NK-92 (cell line): Measurements from ENCODE around the gene COA8.
"Not testable (repeated sequence)": the region's sequence is repeated elsewhere in the genome, so short reads cannot be mapped to it uniquely, and the experiment has no call there.

Source experiments
- DNase-seq: peaks from one replicate; lab custom pipeline; 2025; ENCODE audit not compliant: unreplicated experiment; lab: John Stamatoyannopoulos, UW

COA8 gene

DNA sequence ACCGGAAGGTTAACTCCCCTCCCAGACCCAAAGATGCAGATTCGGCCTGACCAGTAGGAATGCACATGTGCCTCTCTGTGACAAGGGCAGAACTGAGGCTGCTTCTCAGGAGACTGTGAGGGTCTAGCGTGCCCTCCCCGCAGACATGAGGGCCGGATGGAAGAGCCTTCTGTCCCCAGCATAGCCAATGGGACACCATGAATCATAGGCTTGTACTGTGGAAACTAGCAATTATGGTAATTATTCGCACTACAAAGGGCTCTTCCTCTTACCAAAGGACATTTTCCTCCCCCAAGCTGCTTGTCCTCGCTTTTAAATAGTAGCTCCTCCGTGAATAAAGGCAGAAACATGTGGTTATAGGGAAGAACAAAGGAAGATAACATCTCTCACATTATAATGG lies 6.2 kb downstream of the COA8 start:
- no peak for DNase-seq

DNA sequence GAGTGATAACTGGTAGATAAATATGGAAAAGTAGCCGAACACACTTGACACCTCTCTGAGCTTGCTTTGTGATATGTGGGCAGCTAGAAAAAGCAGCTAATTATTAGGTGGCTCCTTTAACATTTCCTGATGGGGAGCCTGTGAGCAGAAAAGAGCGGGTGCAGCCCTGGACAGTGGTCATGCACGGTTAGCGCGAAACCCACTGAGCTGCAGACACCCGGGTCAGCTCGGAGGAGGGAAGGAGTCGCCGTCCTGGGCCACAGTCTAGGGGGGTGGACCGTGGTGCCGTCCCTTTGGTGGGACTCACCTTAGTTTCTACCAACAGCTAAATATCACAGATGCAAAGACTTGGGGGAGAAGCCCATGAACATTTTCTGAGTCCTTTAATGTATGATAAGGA lies 6.6 kb downstream of the COA8 start:
- no peak for DNase-seq

DNA sequence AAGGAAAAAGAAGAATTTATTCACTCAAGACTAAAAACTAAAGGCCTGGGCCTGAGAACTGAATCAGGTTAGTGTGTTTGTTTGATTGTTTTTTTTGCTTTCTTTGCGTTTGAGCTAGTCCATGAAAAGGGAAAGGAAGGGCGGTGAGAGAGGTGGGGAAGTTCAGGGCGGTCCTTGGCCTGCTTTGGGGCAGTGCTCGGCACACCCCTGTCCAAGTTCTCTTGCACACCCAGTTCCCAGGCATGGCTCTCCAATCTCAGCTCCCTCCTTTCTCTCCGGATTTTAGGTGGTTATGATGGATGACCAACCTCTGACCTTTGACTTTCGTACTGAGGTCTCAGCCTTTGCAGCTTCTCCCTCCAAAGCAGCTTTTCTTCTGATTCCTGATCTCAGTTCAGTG lies 11.3 kb downstream of the COA8 start:
- no peak for DNase-seq

DNA sequence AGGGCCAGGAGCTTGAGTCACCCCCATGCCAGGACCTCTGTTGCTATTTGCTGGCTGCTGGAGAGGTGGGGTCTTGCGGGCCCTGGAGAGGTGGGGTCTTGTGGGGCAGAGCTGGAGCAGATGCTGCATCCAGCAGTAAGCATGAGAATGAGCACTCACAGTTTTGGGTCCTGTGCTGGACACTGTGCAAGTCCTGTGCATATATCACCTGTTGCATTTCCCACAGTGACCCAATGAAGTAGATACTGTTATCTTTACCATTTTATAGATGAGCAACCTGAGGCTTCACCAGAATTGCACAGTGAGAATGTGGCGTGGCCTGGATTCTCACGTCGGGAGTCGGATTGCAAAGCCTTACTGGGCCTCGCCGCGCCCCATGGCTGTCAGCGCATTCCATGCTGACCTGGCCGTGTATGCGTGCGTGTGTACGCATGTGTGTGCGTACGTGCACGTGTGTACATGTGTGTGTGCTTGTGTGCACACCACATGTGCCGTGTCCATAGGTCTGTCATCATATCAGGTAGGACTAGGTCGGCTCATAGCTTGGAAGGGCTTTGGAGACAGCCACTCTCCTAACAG lies 12.0 kb downstream of the COA8 start:
- no peak for DNase-seq

DNA sequence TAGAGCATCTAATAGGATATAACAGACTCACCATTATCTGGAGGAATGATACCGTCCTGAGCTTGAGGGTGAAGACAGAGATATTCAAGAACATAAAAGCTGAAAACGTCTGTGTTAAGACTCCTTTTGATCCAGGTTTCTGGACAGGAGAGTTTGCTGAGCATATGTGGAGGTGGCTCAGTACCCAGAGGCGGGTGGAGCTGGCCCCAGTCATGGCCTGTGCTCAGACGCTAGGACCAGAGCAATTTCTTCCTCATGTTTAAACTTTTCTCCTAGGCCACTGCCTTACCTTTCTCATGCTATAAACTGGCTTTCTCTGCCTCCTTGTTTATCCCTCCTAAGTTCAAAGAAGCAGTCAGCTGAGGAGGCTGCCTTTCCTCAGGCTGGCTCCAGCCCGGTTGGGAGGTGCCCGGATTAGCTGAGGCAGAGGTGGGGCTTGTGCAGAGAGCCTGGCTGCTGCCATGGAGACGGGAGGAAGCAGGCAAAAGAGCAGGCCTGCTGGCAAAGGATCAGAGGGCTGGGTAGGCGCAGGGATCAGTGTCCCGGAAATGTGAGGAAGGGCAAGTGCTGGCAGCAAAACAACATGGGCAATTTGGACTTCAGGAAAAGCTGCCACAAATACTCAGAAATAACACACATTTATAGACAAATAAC lies 13.7 kb downstream of the COA8 start:
- no peak for DNase-seq

DNA sequence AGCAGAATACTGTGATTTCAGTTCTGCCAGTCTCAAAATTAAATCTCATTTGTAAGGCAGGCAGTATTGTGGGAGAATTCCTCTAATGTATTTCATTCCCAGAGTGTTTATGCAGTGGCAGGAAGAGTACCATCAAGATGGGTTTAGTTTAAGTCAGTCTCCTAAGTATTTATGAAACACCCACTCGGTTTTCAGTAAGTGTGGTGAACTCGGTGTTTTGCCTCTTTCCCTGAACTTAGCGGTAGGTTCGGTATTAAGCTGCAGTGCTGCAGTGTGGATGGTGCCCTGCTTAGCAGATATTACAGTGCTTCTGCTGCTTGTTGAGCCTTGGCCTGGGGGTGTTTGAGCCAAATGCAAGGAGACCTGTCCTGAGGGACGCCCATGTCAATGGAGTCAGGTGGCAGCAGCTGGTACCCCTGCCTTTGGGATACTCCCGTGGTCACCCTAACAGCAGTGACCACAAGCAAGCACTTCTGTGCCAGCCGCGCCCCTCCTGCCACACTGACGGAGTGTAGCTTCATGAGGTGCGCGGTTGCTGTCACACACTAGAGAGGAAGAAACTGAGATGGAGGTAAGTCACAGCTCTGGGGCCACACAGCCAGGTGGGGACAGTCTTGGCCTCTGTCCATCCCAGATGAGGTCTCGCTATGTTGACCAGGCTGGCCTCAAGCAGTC lies 15.8 kb downstream of the COA8 start:
- no peak for DNase-seq

DNA sequence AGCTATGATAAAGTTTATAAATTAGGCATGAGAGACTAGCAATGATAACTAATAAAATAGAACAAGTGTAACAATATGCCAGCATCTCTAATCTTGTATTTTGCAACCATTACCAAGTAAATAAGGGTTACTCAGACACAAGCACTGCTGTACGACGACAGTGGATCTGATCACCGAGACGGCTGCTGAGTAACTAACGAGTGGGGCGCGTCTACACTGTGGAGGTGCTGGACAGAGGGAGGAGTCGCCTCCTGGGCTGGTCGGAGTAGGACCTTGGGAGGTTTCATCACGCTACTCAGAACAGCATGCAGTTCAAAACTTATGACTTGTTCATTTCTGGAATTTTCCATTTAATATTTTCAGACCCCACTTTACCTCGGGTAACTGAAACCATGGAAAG lies 18.4 kb downstream of the COA8 start:
- DNase-seq = no peak

DNA sequence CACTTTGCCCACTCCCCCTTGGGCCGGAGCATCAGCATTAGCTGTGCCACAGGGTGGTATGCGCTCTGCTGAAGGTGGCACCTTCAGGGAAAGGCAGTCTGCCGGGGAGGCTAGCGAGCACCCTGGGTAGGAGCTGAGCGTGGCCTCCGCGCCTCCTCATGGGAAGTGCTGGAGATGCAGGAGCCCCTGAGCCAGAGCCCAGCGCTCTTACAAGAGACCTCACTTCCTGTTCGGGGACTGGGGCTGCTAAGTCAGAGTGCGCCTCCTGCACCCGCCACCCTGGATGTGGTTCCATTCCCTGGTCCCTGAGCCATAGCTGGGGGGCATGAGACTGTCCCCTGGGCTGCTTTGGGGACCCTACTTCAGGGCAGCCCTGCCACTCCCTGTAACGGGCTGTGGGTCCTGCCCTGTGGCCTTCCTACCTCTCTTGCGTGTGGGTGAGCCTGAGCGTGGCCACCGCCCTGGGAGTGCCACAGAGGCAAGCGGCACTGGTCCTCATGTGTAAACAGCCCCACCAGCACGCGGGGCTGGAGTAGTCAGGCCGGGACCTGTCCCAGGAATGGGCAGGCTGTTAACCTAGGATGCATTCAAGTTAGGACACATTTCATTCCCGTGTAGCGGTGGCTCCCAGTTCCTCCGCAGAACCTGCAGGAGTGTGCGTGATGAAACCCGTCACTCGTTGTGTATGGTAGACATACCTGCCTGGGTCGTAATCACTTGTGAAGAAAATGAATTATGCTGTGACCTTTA lies 19.4 kb downstream of the COA8 start:
- DNase-seq = no peak

DNA sequence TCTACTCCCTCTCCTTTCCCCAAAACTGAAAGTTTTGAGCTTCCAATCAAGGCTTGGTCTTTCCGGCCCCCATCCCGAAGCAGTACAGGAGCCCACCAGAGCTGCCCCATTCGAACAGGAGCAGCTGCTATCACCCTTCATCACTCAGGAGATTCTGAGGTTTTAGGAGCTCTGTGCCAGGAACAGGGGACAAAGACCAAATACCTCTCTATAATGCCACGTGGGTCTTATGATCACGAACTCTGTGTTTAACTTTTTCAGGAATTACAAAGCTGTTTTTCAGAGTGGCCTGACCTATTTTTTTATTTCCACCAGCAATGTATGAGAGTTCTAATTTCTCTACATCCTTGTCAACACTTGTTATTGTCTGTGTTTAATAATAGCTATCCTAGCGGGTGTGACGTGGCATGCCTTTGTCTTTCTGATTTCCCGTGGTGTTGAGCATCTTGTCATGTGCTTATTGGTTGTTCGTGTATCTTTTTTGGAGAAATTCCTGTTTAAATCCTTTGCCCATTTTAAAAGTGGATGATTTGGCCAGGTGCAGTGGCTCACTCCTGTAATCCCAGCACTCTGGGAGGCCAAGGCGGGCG lies 21.7 kb downstream of the COA8 start:
- DNase-seq = no peak

DNA sequence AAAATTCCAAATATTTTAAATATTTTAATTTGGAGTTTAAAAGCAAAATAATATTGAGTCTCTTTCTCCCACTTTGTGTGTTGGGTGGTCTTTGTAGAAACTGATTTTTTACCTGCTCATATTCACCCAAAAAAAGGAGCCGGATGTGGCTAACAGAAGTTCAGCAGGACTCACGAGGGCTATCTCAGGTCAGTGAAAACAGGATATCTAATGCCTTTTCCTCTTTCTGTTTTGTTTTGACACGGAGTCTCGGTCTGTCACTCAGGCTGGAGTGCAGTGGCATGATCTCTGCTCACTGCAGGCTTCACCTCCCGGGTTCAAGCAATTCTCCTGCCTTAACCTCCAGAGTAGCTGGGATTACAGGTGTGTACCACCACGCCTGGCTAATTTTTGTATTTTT lies 30.8 kb downstream of the COA8 start:
- DNase-seq = no peak

DNA sequence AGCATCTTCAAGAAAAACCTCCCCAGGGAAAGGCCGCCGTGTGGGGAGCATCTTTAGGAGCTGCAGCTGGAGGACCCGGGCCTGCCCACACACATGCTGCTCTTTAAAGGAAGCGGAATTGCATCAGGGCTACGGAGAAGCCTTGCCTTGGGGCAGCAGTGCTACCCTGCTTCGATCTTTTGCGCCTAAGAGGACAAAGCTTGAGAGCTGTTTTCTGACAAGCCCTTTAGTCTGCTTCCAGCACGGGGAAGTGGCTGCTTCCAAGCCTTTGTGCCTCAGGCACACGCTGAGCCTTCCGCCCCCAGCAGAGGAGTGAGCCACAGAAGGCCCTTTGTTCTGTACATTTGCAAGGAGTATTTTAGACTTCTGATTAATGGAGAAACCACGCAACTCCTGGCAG lies 31.5 kb downstream of the COA8 start:
- no peak for DNase-seq

DNA sequence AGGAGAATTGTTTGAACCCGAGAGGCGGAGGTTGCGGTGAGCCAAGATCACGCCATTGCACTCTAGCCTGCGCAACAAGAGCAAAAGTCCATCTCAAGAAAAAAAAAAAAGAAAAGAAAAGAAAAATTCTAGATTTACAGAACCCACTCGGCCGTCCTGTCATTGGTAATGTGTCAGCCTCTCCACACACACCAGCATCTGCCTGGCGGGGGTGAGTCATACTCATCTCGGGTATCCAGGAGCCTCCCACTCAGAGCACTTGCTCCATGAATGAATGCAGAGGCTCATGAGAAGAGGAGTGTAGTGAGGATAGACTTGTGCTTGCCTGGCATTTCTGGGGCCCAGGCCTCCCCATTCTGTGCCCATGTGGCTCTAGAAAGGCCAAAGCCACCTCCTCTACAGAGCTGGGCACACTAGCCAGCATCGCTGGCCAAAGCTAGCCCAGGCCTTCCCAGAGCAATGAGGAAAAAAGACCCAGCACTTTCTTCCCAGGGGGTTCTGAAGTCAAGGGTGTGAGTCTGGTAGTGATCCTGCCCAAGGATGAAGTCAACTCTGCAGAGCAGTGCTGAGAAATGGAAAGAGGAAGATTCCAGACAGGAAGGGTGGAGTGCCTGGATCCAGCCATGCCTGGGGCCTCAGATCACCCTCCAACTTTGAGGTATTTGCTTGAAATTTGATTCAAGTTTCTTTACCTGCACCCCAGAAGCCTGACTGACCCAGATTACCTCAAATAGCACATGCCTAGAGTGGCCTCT lies 35.0 kb downstream of the COA8 start:
- no peak for DNase-seq

DNA sequence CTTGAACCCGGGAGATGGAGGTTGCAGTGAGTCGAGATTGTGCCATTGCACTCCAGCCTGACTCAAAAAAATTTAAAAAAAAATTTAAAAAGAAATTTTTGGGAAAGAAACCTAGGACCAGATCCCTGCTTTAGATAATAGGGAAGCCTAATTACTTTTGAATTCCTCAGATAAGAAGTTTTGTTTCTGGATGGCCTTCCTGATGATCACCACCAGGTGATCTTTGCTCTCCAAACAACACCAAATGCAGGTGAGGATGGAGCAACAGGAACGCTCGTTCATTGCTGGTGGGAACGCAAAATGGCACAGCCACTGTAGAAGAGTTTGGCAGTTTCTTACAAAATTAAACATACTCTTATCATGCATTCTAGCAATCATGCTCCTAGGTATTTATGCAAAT lies 37.7 kb downstream of the COA8 start:
- DNase-seq = no peak

DNA sequence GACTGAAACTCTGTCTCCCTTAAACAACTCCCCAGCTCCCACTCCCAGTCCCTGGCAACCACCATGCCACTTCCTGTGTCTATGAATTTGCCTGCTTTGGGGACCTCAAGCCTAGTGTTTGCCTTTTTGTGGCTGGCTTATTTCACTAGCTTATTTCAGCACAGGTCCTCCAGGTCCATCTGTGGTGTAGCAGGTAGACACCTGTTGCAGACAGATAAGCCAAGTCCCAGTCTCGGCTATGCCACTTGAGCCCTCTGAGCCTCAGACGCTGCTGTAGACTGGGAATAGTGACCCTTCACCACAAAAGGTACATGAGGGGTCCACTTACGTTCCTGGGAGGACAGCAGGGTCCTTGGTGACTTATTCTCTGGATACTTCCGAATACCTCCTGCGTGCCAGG lies 41.9 kb downstream of the COA8 start:
- no peak for DNase-seq

DNA sequence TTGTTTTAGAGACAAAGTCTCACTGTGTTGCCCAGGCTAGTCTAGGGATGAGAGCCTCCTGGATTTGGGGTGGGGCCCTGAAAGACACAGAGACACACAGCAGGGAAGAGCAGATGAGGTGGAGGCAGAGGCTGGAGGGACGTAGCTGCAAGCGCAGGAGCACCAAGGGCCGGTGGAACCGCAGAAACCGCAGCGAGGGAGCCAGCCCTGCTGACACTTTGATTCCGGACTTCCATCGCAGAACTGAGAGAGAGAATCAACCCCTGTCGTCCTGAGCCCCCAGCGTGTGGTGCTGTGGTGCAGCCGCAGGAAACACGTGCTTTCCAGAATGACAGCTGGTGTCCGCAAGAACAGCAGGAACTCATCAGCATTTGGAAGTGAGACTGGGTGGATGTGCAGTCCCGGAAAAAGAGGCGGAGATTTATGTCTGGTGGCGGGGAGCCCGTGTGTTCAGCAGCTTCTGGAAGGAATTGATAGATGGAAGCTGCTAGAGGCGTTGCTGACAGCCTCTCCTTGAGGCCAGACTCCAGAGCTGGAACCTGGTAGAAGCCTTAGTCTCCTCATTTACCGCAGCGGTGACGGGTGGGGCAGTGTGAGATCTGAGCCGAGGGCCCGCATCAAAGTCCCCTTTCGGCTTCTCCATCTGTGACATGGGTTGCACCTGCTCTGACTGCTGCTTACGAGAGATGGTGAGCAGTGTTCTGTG lies 44.4 kb downstream of the COA8 start:
- DNase-seq = no peak

DNA sequence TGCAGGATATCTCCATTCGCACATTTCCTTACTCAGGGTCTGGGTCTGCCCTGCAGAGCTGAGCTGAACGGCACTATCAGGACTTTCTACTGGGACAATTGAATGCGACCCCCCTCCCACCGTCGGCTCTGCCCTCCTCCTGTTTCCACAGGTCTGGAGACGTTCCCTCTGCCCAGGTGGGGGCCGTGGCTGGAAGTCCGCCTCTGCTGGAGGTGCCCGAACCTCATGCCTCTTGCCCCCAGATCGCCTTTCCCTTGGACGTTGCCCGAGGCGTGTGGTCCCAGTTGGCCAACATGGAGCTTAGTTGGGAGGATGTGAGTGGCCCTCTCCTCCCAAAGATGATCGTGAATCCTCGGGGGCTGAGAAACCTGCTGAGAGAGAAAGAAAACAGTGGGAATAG lies 45.1 kb downstream of the COA8 start:
- no peak for DNase-seq

DNA sequence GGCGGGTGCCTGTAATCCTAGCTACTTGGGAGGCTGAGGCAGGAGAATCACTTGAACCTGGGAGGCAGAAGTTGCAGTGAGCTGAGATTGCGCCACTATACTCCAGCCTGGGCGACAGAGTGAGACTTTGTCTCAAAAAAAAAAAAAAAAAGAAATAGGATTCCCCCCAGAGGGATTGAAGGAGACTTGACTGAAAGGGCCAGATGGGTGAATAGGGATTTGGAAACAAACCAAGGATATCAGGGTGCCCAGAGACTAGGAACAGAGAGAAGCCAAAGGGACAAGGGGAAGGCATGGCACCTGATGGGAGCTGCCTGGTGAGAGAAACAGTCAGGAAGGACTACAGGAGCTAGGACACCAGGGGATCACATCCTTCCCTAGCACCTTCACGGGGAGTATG lies 46.3 kb downstream of the COA8 start:
- not testable (repeated sequence) for DNase-seq

DNA sequence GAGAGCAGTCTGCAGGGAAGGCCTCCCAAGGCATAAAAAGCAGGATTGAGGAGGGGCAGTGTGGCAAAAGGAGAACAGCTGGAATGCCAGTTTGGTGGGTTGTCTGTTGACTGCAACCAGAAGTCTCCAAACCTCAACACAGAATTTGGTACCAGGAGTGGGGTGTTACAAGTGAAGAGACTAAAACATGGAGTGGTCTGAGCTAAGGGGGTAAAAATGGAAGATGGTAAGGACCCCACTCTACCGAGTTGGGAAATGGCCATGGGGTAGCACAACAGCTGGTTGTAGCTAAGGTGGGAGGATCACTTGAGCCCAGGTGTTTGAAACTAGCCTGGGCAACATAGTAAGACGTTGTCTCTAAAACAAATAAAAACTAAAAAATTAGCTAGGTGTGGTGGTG lies 48.5 kb downstream of the COA8 start:
- no peak for DNase-seq

DNA sequence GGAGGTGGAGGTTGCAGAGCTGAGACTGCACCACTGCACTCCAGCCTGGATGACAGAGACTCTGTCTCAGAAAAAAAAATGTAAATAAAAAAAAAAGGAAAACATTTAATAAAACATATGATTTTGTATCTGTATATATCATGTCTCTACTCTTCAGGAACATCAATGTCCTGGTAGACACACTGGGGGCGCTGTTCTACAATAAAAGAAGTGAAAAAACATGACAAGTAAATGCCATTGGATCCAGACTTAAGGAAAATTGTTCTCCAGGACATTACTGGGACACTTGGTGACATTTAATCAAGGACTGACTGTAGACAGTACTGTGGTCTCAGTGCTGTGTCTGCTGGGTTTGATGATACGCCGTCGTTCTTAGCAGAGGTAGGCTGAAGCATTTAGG lies 50.8 kb downstream of the COA8 start:
- no peak for DNase-seq

DNA sequence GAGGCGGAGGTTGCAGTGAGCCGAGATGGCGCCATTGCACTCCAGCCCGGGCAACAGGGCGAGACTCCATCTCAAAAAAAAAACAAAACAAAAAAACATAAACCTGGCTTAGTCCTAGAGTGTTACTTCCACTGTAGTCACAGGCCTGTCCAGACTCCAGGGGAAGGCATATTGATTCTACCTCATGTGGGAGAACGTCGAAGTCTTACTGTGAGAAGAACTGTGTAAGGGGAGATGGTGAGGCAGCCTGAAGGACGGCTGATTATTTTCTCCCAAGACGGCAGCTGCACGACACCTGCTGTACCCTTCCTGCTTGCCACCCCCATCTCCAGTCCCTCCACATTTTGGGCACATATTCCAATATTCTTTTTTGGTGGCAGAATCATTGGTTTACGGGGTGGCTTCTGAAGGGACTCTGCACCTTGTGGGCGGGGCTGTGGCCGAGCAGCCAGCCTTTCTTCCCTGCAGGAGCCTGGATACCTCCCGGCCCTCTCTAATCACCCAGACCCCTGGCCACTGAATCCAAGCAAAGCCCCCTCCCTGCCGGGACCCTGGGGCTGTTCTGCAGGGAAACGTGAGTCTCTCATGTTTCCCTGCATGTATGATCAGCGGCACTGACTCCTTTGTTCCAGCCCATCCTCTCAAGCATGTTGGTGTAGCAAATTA lies 54.0 kb downstream of the COA8 start:
- DNase-seq = no peak
